ENCODE data around the gene CACNA2D1.

The CACNA2D1 gene

GRCh38 chr7:81929386-81929785 lies 514.2 kb downstream of the CACNA2D1 start:
- DNase-seq, result no peak

GRCh38 chr7:81926154-81926553 lies 517.4 kb downstream of the CACNA2D1 start:
- no peak for DNase-seq

- no peak for DNase-seq
Measured at GRCh38 chr7:81925530-81925929, 518.0 kb downstream of the CACNA2D1 start.

GRCh38 chr7:81924494-81924893 lies 519.1 kb downstream of the CACNA2D1 start:
- no peak for DNase-seq

- DNase-seq, result no peak
Measured at GRCh38 chr7:81919494-81919893, 524.1 kb downstream of the CACNA2D1 start.

GRCh38 chr7:81908220-81908619 lies 535.4 kb downstream of the CACNA2D1 start:
- DNase-seq, result no peak

- DNase-seq, result no peak
Measured at GRCh38 chr7:81903115-81903514, 540.5 kb downstream of the CACNA2D1 start.

GRCh38 chr7:81902536-81902935 lies 541.0 kb downstream of the CACNA2D1 start:
- no peak for DNase-seq

Data from NCI-H1105 (cell line).